ENCODE data around the gene TEDC1. TPM values are rescaled to one million over a fixed set of nuclear protein-coding genes. Genes with fewer than 3 reads are reported as not detected.
A peak's percentile ranks its signal among the peaks of the same experiment; 100 is the strongest.
"Not testable (repeated sequence)": the region's sequence is repeated elsewhere in the genome, so short reads cannot be mapped to it uniquely, and the experiment has no call there.

Gene TEDC1
- total RNA-seq, 2 donors from 2014 or later, result 25.1 to 59.2 TPM

GRCh38 chr14:105546410-105546809 lies 55.4 kb downstream of the TEDC1 start:
- not testable (repeated sequence) for DNase-seq (ENCODE audit: low spot score); H3K27ac Mint-ChIP-seq; H3K4me3 Mint-ChIP-seq; H3K36me3 Mint-ChIP-seq; H3K9me3 Mint-ChIP-seq; H3K4me1 Mint-ChIP-seq (ENCODE audit: low read depth in 2 of 2)
- peak; percentile 24 to 27 for ATAC-seq
- H3K27me3 Mint-ChIP-seq, result peaks cover 7 to 17% of the 10 kb centered on the region in 2 donors

GRCh38 chr14:105547072-105547471 lies 56.0 kb downstream of the TEDC1 start:
- H3K4me1 Mint-ChIP-seq (ENCODE audit: low read depth in 2 of 2); ATAC-seq; H3K36me3 Mint-ChIP-seq; H3K27ac Mint-ChIP-seq; H3K9me3 Mint-ChIP-seq; DNase-seq (ENCODE audit: low spot score); H3K4me3 Mint-ChIP-seq: not testable (repeated sequence)
- peaks cover under 1 to 11% of the 10 kb centered on the region in 2 donors for H3K27me3 Mint-ChIP-seq

- H3K4me3 Mint-ChIP-seq, result no peak overlapping the region
- peaks cover 0 to 11% of the 10 kb centered on the region in 2 donors for H3K27me3 Mint-ChIP-seq
- no peaks in the 10 kb centered on the region for H3K9me3 Mint-ChIP-seq
- DNase-seq (ENCODE audit: low spot score) (no peak), ATAC-seq (no peak)
- no peaks in the 10 kb centered on the region for H3K36me3 Mint-ChIP-seq
- no peaks in the 10 kb centered on the region for H3K4me1 Mint-ChIP-seq (ENCODE audit: low read depth in 2 of 2)
- no peak overlapping the region for H3K27ac Mint-ChIP-seq
Measured at GRCh38 chr14:105547741-105548169, 56.7 kb downstream of the TEDC1 start.

Other genes with a start within 250 kb of the TEDC1 start
- gene BTBD6, start 242.7 kb upstream of the TEDC1 start, total RNA-seq, result 10 to 100 TPM; 42.3 to 52.9 TPM
- gene BRF1, start 190.2 kb upstream of the TEDC1 start, total RNA-seq, result 10 to 100 TPM; 43.4 to 76.5 TPM
- 10 to 100 TPM; 24.9 to 26.3 TPM for gene PACS2, start 176.5 kb upstream of the TEDC1 start, total RNA-seq
- 1 to 10 TPM; 2.7 to 3.7 TPM for gene TEX22, start 92.7 kb upstream of the TEDC1 start, total RNA-seq
- 100 to 1,000 TPM in 1 of 2 donors, 10 to 100 TPM in 1; 93.4 to 252 TPM for gene MTA1, start 71.4 kb upstream of the TEDC1 start, total RNA-seq
- 1 to 10 TPM in 1 of 2 donors, under 1 TPM in 1; 0.98 to 2.2 TPM for gene CRIP2, start 16.4 kb upstream of the TEDC1 start, total RNA-seq
- 10 to 100 TPM; 39.0 to 82.7 TPM for gene CRIP1, start 4.4 kb upstream of the TEDC1 start, total RNA-seq
- gene TMEM121, start 35.3 kb downstream of the TEDC1 start, total RNA-seq, result 1 to 10 TPM; 1.8 to 4.2 TPM